Measurements from ENCODE around the gene DCHS1. TPM values are rescaled to one million over a fixed set of nuclear protein-coding genes. Genes with fewer than 3 reads are reported as not detected.

Gene DCHS1
- total and polyA plus RNA-seq, 2 experiments from 2014 or later: 8.0 to 15.2 TPM

DNA sequence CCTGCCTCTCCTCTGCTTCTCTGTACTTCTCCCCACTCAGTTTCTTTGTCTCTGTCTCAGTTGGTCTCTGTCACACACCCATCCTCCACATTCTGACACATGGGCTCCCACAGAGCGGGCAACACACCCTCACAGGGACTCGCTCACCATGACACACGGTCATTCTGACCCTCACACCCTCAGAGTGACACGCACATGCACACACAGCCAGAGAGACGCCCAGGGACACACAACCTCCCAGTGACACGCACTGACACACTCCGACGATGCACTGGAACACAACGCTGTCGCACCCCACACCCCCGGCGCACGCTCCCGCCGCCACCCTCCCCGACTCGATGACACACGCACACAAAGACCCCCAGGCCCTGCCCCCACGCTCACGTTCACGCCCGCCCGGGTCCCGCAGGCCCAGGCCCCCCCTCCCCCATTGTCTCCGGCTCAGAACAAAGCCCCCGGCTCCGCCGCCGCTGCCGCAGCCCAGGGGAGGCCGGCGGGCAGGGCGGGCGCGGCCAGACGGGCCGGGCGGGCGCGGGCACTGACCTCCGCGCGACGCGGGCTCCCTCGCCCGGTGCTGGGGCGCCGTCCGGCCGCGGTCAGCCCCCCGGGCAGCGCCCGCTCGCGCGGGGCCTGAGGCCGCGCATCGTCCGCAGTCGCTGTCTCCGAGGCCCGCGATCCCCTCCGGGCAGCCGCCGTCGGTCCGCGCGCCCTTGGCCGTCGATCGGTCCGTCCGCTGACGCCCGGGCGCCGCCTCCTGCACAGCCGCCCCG lies 404 bp downstream of the DCHS1 start:
- Histone ChIP-seq H3K79me2 (peaks cover 48% of the 10 kb centered on the region), H3K27me3 (peaks cover 23% of the 10 kb centered on the region), H3K27ac (peak overlapping the region; percentile 72), H3K4me1 (ENCODE audit: insufficient read depth) (peaks cover 5% of the 10 kb centered on the region), H3K9me2 (replicated peaks; ENCODE audit: insufficient read depth) (no peaks in the 10 kb centered on the region), H2AFZ (no peak overlapping the region), H3K4me2 (peak overlapping the region; percentile 86), H4K20me1 (ENCODE audit: insufficient read depth, poor library complexity, severe bottlenecking) (peaks cover 10% of the 10 kb centered on the region), H3K9me3 (ENCODE audit: low read depth) (no peaks in the 10 kb centered on the region), H3K36me3 (replicated peaks; ENCODE audit: insufficient read depth, low read depth) (no peaks in the 10 kb centered on the region), H3K4me3 (peak overlapping the region; percentile 61)
- 5% methylated on average over 21 of the region's 84 CpGs for WGBS (ENCODE audit: low lambda C conversion rate, missing lambda C conversion rate)
- DNase-seq (ENCODE audit: low spot score): peak; percentile 55
- no peak for TF ChIP-seq EZH2phosphoT487 (IDR thresholded peaks at IDR 0.05; ENCODE audit: low read depth, severe bottlenecking, unreplicated experiment)
- no peak for TF ChIP-seq EZH2 (IDR thresholded peaks at IDR 0.05; ENCODE audit: borderline replicate concordance)
- TF ChIP-seq, protein P1, sequence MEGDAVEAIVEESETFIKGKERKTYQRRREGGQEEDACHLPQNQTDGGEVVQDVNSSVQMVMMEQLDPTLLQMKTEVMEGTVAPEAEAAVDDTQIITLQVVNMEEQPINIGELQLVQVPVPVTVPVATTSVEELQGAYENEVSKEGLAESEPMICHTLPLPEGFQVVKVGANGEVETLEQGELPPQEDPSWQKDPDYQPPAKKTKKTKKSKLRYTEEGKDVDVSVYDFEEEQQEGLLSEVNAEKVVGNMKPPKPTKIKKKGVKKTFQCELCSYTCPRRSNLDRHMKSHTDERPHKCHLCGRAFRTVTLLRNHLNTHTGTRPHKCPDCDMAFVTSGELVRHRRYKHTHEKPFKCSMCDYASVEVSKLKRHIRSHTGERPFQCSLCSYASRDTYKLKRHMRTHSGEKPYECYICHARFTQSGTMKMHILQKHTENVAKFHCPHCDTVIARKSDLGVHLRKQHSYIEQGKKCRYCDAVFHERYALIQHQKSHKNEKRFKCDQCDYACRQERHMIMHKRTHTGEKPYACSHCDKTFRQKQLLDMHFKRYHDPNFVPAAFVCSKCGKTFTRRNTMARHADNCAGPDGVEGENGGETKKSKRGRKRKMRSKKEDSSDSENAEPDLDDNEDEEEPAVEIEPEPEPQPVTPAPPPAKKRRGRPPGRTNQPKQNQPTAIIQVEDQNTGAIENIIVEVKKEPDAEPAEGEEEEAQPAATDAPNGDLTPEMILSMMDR (IDR thresholded peaks at IDR 0.05; ENCODE audit: poor library complexity): no peak

DNA sequence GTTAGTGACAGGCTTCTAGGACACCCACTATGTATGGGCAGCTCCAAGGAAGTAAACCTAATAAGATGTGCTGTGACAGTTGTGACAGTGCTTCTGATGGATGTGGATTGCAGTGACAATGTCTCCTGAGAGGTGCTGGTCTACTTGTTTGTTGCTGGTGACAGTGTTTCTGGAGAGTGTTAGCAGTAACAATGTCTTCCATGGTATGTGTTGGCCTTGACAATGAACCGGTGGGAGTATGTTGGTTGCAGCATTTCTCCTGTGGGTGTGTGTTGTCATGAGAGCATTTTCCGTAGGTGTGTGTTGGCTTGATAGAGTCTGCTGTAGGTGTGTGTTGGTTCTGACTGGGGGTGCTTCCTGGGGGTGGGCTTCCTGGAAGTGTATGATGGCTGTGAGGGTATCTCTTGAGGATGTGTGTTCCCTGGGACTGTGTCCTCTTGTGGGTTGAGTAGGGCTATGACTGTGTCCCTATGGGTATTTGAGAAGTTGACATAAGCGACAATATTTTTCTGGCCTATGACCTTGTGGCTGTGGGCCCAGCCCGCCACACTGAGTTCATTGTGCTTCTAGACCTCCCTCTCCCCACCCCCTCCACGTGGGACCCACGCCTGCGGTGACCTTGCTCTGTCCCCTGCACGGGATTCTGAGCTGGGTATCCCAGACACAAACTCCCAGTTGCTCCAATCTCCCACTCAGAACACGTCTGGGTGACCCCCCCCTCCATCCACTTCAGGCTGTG lies 1.2 kb downstream of the DCHS1 start:
- Histone ChIP-seq H3K27me3 (peaks cover 21% of the 10 kb centered on the region), H2AFZ (no peak overlapping the region), H4K20me1 (ENCODE audit: insufficient read depth, poor library complexity, severe bottlenecking) (peaks cover 10% of the 10 kb centered on the region), H3K27ac (peak overlapping the region; percentile 72), H3K4me2 (peak overlapping the region; percentile 86), H3K36me3 (replicated peaks; ENCODE audit: insufficient read depth, low read depth) (no peaks in the 10 kb centered on the region), H3K4me3 (no peak overlapping the region), H3K9me3 (ENCODE audit: low read depth) (no peaks in the 10 kb centered on the region), H3K9me2 (replicated peaks; ENCODE audit: insufficient read depth) (no peaks in the 10 kb centered on the region), H3K79me2 (peaks cover 55% of the 10 kb centered on the region), H3K4me1 (ENCODE audit: insufficient read depth) (peaks cover 5% of the 10 kb centered on the region)
- DNase-seq (ENCODE audit: low spot score): no peak
- TF ChIP-seq EZH2phosphoT487 (IDR thresholded peaks at IDR 0.05; ENCODE audit: low read depth, severe bottlenecking, unreplicated experiment) (no peak), EZH2 (IDR thresholded peaks at IDR 0.05; ENCODE audit: borderline replicate concordance) (no peak)
- TF ChIP-seq, protein P1 (IDR thresholded peaks at IDR 0.05; ENCODE audit: poor library complexity): no peak
- WGBS (ENCODE audit: low lambda C conversion rate, missing lambda C conversion rate): 41% methylated on average over 9 of the region's 9 CpGs

DNA sequence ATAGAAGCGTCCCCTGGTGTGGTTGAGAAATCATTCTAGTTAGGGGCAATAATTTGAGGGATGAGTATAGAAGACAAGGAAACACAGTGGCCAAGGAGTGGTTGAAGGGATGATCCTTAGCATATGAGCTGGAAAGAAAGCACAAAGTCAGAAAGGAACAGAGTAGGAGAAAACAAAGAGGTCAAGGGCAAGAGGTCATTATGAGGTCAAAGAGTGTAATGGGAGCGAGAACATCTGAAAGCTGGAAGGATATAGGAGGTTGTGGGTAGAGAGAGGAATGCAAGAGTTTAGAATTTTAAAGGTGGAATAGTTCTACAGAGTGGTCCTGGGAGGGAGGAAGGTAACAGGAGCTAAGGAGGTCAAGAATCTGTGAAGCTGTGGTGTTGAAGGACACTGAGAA lies 2.0 kb downstream of the DCHS1 start:
- Histone ChIP-seq H3K4me3 (no peak overlapping the region), H3K4me2 (peak overlapping the region; percentile 86), H3K4me1 (ENCODE audit: insufficient read depth) (peaks cover 5% of the 10 kb centered on the region), H3K27me3 (peaks cover 20% of the 10 kb centered on the region), H3K9me3 (ENCODE audit: low read depth) (no peaks in the 10 kb centered on the region), H3K79me2 (peaks cover 61% of the 10 kb centered on the region), H3K36me3 (replicated peaks; ENCODE audit: insufficient read depth, low read depth) (no peaks in the 10 kb centered on the region), H4K20me1 (ENCODE audit: insufficient read depth, poor library complexity, severe bottlenecking) (peaks cover 10% of the 10 kb centered on the region), H3K9me2 (replicated peaks; ENCODE audit: insufficient read depth) (no peaks in the 10 kb centered on the region), H2AFZ (no peak overlapping the region), H3K27ac (no peak overlapping the region)
- no peak for DNase-seq (ENCODE audit: low spot score)
- TF ChIP-seq EZH2phosphoT487 (IDR thresholded peaks at IDR 0.05; ENCODE audit: low read depth, severe bottlenecking, unreplicated experiment): no peak
- TF ChIP-seq, protein P1 (IDR thresholded peaks at IDR 0.05; ENCODE audit: poor library complexity): no peak
- TF ChIP-seq EZH2 (IDR thresholded peaks at IDR 0.05; ENCODE audit: borderline replicate concordance): no peak
- 95% methylated on average over 2 of the region's 2 CpGs for WGBS (ENCODE audit: low lambda C conversion rate, missing lambda C conversion rate)

Measured in hepatocyte (in vitro differentiated cells).